Nephron (organoid): ENCODE data around the gene PPP4C.
A peak's percentile ranks its signal among the peaks of the same experiment; 100 is the strongest.

ENCODE experiments used
- H3K27ac Mint-ChIP-seq, 3 experiments: 2 replicates each; pipeline ENCODE4 v1.8.0; 2020; ENCODE audit warnings: mixed read lengths in 3 of 3, mild to moderate bottlenecking in 2 of 3, moderate library complexity in 1 of 3
- H3K27me3 Mint-ChIP-seq: 2 replicates; pipeline ENCODE4 v1.8.0; 2021; ENCODE audit warnings: low read depth, mild to moderate bottlenecking, moderate library complexity, mixed read lengths
- H3K36me3 Mint-ChIP-seq: 2 replicates; pipeline ENCODE4 v1.8.0; 2020; ENCODE audit warnings: low read depth, mixed read lengths
- H3K4me1 Mint-ChIP-seq: 2 replicates; pipeline ENCODE4 v1.8.0; 2020; ENCODE audit warnings: mixed read lengths
- H3K4me3 Mint-ChIP-seq, 3 experiments: 2 replicates each; pipeline ENCODE4 v1.8.0; 2020; ENCODE audit warnings: mild to moderate bottlenecking in 3 of 3, mixed read lengths in 3 of 3, moderate library complexity in 2 of 3
- H3K9me3 Mint-ChIP-seq: 2 replicates; pipeline ENCODE4 v1.8.0; 2020; ENCODE audit warnings: mixed read lengths
- CTCF ChIP-seq, 3 experiments: fragments of 200-600 bp; sonication (generic); IDR thresholded peaks; one replicate each; pipeline ENCODE4 v1.5.0; 2021; ENCODE audit warnings: antibody characterized with exemption in 3 of 3; ENCODE audit not compliant: unreplicated experiment in 3 of 3

The PPP4C gene

GRCh38 chr16:30086291-30087140, 10.7 kb downstream of the PPP4C start:
- Mint-ChIP-seq H3K36me3 (peaks cover 34% of the 10 kb centered on the region), H3K27me3 (no peaks in the 10 kb centered on the region), H3K9me3 (no peaks in the 10 kb centered on the region), H3K27ac (no peak overlapping the region), H3K4me3 (no peak overlapping the region), H3K4me1 (peaks cover 11% of the 10 kb centered on the region)
- TF ChIP-seq CTCF (IDR thresholded peaks at IDR 0.05; ENCODE audit: unreplicated experiment in 3 of 3) = no peak

- Mint-ChIP-seq H3K27ac (no peak overlapping the region), H3K4me3 (no peak overlapping the region), H3K4me1 (peaks cover 19% of the 10 kb centered on the region), H3K36me3 (peaks cover 27% of the 10 kb centered on the region), H3K9me3 (no peaks in the 10 kb centered on the region), H3K27me3 (no peaks in the 10 kb centered on the region)
- no peak for TF ChIP-seq CTCF (IDR thresholded peaks at IDR 0.05; ENCODE audit: unreplicated experiment in 3 of 3)
Measured at GRCh38 chr16:30087181-30087898, 11.5 kb downstream of the PPP4C start.

- H3K4me1 Mint-ChIP-seq = peaks cover 27% of the 10 kb centered on the region
- peak overlapping the region in 1 of 3 experiments; percentile 62 for H3K4me3 Mint-ChIP-seq
Measured at GRCh38 chr16:30088237-30088831, 12.5 kb downstream of the PPP4C start.

GRCh38 chr16:30088832-30089624, 13.2 kb downstream of the PPP4C start:
- Mint-ChIP-seq H3K27ac (peak overlapping the region in 1 of 3 experiments; percentile 32), H3K27me3 (no peaks in the 10 kb centered on the region), H3K4me1 (peaks cover 29% of the 10 kb centered on the region), H3K9me3 (no peaks in the 10 kb centered on the region), H3K36me3 (peaks cover 17% of the 10 kb centered on the region), H3K4me3 (peak overlapping the region in 2 of 3 experiments; percentile 35 to 77)
- no peak for TF ChIP-seq CTCF (IDR thresholded peaks at IDR 0.05; ENCODE audit: unreplicated experiment in 3 of 3)

More at GRCh38 chr16:30088237-30088831, 12.5 kb downstream of the PPP4C start:
- TF ChIP-seq CTCF (IDR thresholded peaks at IDR 0.05; ENCODE audit: unreplicated experiment in 3 of 3) = no peak
- peak overlapping the region in 1 of 3 experiments; percentile 56 for H3K27ac Mint-ChIP-seq
- peaks cover 20% of the 10 kb centered on the region for H3K36me3 Mint-ChIP-seq
- H3K9me3 Mint-ChIP-seq = no peaks in the 10 kb centered on the region
- no peaks in the 10 kb centered on the region for H3K27me3 Mint-ChIP-seq

GRCh38 chr16:30090610-30091331, 15.0 kb downstream of the PPP4C start:
- Mint-ChIP-seq H3K36me3 (peaks cover 14% of the 10 kb centered on the region), H3K9me3 (no peaks in the 10 kb centered on the region), H3K27ac (peak overlapping the region in 2 of 3 experiments; percentile 44 to 73), H3K27me3 (no peaks in the 10 kb centered on the region), H3K4me1 (peaks cover 38% of the 10 kb centered on the region), H3K4me3 (peak overlapping the region; percentile 56 to 77 (median 64))
- TF ChIP-seq CTCF (IDR thresholded peaks at IDR 0.05; ENCODE audit: unreplicated experiment in 3 of 3) = no peak
